HEK293T (cell line): ENCODE results near the gene CSNK2A1.

Experiments used
- BHLHE40 ChIP-seq: fragments of 450-650 bp; IDR thresholded peaks from 2 replicates; pipeline ENCODE4 v1.6.1; 2016; ENCODE audit warnings: mild to moderate bottlenecking, moderate library complexity, borderline replicate concordance
- CTBP1 ChIP-seq: fragments of 450-650 bp; IDR thresholded peaks from 2 replicates; pipeline ENCODE4 v1.6.1; 2016; ENCODE audit warnings: borderline replicate concordance
- ELF4 ChIP-seq: fragments of 450-650 bp; IDR thresholded peaks from 2 replicates; pipeline ENCODE4 v1.6.1; 2017; ENCODE audit warnings: antibody characterized with exemption
- FOXA1 ChIP-seq: fragments of 450-650 bp; IDR thresholded peaks from 2 replicates; pipeline ENCODE4 v1.6.1; 2016; ENCODE audit warnings: mild to moderate bottlenecking
- HDGF ChIP-seq: fragments of 450-650 bp; IDR thresholded peaks from 2 replicates; pipeline ENCODE4 v1.6.1; 2017; ENCODE audit warnings: antibody characterized with exemption, borderline replicate concordance
- L3MBTL2 ChIP-seq: fragments of 450-650 bp; conservative IDR thresholded peaks from 2 replicates; pipeline ENCODE4 v1.6.1; 2016; ENCODE audit warnings: mild to moderate bottlenecking
- LEF1 ChIP-seq: fragments of 450-650 bp; IDR thresholded peaks from 2 replicates; pipeline ENCODE4 v1.6.1; 2017; ENCODE audit warnings: mild to moderate bottlenecking, borderline replicate concordance
- PKNOX1 ChIP-seq: fragments of 450-650 bp; IDR thresholded peaks from 2 replicates; pipeline ENCODE4 v1.6.1; 2016
- SP1 ChIP-seq: fragments of 450-650 bp; IDR thresholded peaks from 2 replicates; pipeline ENCODE4 v1.6.1; 2017

DNA sequence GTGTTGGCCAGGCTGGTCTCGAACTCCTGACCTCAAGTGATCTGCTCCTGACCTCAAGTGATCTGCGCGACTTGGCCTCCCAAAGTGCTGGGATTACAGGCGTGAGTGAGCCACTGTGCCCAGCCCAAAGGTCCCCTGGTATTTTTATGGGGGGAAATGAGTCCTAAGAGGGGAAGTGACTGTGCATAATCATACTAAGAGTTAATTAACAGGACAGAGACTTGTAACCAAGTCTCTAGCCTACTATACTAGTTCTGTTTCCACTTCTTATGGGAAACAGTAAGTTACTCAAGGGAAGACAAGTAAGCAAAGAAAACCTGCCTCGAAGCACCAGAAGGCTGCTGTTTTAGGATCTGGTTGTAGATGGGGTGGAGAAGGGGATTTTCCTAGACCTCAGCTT lies 38.6 kb upstream of the CSNK2A1 start:
- TF ChIP-seq PKNOX1 (no peak), ELF4 (no peak), LEF1 (no peak), CTBP1 (no peak), FOXA1 (no peak), L3MBTL2 (no peak), SP1 (no peak), HDGF (no peak), BHLHE40 (no peak)
